Fibroblast of the conjunctiva (primary cell): ENCODE data around the gene FOXO1.

Source experiments
- DNase-seq: peaks from one replicate; pipeline ENCODE4 v3.0.0-alpha.2; 2010; ENCODE audit warnings: low read depth

The FOXO1 gene

DNA sequence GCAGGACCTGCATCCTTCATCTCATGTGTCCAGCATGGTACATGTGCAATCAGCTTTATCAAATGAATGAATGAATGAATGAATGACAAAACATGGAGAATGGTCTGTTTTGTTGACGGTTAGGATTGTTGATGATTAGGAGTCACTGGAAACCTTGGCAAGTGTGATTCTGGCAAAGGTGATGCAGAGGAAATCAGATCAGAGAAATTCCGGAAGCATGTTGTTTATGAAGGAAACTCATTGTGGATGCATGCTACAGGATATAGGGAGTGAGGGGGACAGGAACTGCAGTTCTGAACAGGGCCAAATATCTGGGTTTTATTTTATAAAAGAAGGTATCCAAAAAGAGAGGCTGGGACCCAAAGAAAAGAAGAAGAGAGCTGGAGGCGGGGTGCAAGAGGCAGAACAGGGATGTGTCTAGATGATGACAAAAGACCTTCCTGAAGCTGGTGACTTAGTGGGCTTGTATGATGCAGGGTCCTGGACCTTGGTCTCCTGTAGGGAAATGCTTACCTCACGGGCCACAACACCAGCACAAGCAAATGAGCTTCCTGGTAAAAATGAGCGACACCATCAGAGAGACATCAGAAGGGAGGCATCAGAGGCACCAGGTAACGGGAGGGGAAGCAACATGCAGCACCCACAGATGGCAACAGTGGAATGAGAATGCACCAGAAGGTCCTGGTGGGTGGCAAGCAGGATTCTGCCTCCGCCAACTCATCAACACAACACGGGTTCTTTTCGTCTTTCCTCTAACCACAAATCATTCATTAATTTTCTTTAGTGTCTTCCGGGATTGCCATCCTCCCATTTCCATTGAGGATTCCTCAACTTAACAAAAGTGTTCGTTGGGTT, 159.6 kb downstream of the FOXO1 start:
- no peak for DNase-seq
